ENCODE measurements around the gene WDR45B. TPM values are rescaled to one million over a fixed set of nuclear protein-coding genes. Genes with fewer than 3 reads are reported as not detected.

Gene WDR45B
- polyA plus RNA-seq, 1 donor from 2014 or later, result 131 TPM

- no peaks in the 10 kb centered on the region for H3K9me2 ChIP-seq (ENCODE audit: insufficient read depth, low read length)
- no peak overlapping the region for H3K27ac ChIP-seq (ENCODE audit: low read length)
- no peak overlapping the region for H3K4me3 ChIP-seq (ENCODE audit: low read length)
- no peaks in the 10 kb centered on the region for H3K27me3 ChIP-seq (ENCODE audit: insufficient read depth, low read depth, low read length)
- H3K9me3 ChIP-seq (ENCODE audit: low read length), result no peaks in the 10 kb centered on the region
- no peaks in the 10 kb centered on the region for H3K79me2 ChIP-seq (replicated peaks; ENCODE audit: insufficient read depth, low read length)
- no peaks in the 10 kb centered on the region for H4K20me1 ChIP-seq (ENCODE audit: insufficient read depth)
- TF ChIP-seq RAD21 (conservative IDR thresholded peaks at IDR 0.05) (no peak), TAF1 (IDR thresholded peaks at IDR 0.05; ENCODE audit: low read depth) (no peak), REST (IDR thresholded peaks at IDR 0.05; ENCODE audit: borderline replicate concordance) (no peak), EP300 (conservative IDR thresholded peaks at IDR 0.05; ENCODE audit: poor library complexity, severe bottlenecking) (no peak), SMC3 (conservative IDR thresholded peaks at IDR 0.05; ENCODE audit: poor library complexity) (no peak), MXI1 (conservative IDR thresholded peaks at IDR 0.05; ENCODE audit: poor library complexity, severe bottlenecking) (no peak), CTCF (IDR thresholded peaks at IDR 0.05; ENCODE audit: poor library complexity, severe bottlenecking) (no peak)
- H3K9ac ChIP-seq (ENCODE audit: low read length), result no peak overlapping the region
- no peak overlapping the region for H2AFZ ChIP-seq (ENCODE audit: low read depth, low read length)
- H3F3A ChIP-seq (ENCODE audit: insufficient read depth, low read length, poor library complexity, severe bottlenecking), result no peaks in the 10 kb centered on the region
- no peaks in the 10 kb centered on the region for H3K36me3 ChIP-seq (ENCODE audit: insufficient read depth, low read length)
- no peak overlapping the region for H3K4me2 ChIP-seq (ENCODE audit: low read length)
Observed at GRCh38 chr17:82675476-82676245, 27.4 kb upstream of the WDR45B start.

GRCh38 chr17:82674656-82675475, 26.6 kb upstream of the WDR45B start:
- Histone ChIP-seq H3F3A (ENCODE audit: insufficient read depth, low read length, poor library complexity, severe bottlenecking) (no peaks in the 10 kb centered on the region), H3K79me2 (replicated peaks; ENCODE audit: insufficient read depth, low read length) (no peaks in the 10 kb centered on the region), H3K27ac (ENCODE audit: low read length) (no peak overlapping the region), H4K20me1 (ENCODE audit: insufficient read depth) (no peaks in the 10 kb centered on the region), H3K4me3 (ENCODE audit: low read length) (no peak overlapping the region), H2AFZ (ENCODE audit: low read depth, low read length) (no peak overlapping the region), H3K9ac (ENCODE audit: low read length) (no peak overlapping the region), H3K4me2 (ENCODE audit: low read length) (no peak overlapping the region), H3K27me3 (ENCODE audit: insufficient read depth, low read depth, low read length) (no peaks in the 10 kb centered on the region), H3K36me3 (ENCODE audit: insufficient read depth, low read length) (no peaks in the 10 kb centered on the region), H3K9me2 (ENCODE audit: insufficient read depth, low read length) (no peaks in the 10 kb centered on the region), H3K9me3 (ENCODE audit: low read length) (no peaks in the 10 kb centered on the region)
- no peak for TF ChIP-seq TAF1 (IDR thresholded peaks at IDR 0.05; ENCODE audit: low read depth)
- no peak for TF ChIP-seq SMC3 (conservative IDR thresholded peaks at IDR 0.05; ENCODE audit: poor library complexity)
- no peak for TF ChIP-seq MXI1 (conservative IDR thresholded peaks at IDR 0.05; ENCODE audit: poor library complexity, severe bottlenecking)
- TF ChIP-seq EZH2 (IDR thresholded peaks at IDR 0.05; ENCODE audit: borderline replicate concordance, insufficient read depth, low read length, poor library complexity, severe bottlenecking), result no peak
- no peak for TF ChIP-seq POLR2AphosphoS5 (IDR thresholded peaks at IDR 0.05)
- TF ChIP-seq RAD21 (conservative IDR thresholded peaks at IDR 0.05), result no peak
- TF ChIP-seq CTCF (IDR thresholded peaks at IDR 0.05; ENCODE audit: poor library complexity, severe bottlenecking), result no peak
- no peak for TF ChIP-seq REST (IDR thresholded peaks at IDR 0.05; ENCODE audit: borderline replicate concordance)
- TF ChIP-seq EP300 (conservative IDR thresholded peaks at IDR 0.05; ENCODE audit: poor library complexity, severe bottlenecking), result no peak
